Central memory CD8-positive, alpha-beta T cell (primary cell): ENCODE results near the gene DGCR2.
A peak's percentile ranks its signal among the peaks of the same experiment; 100 is the strongest.
"Not testable (repeated sequence)": the region's sequence is repeated elsewhere in the genome, so short reads cannot be mapped to it uniquely, and the experiment has no call there.

Experiments used
- ATAC-seq: fragments of 150-1000 bp; cut with Tn5 transposase; replicated peaks from 2 replicates; pipeline ENCODE4 v1.10.0; 2022; ENCODE audit warnings: mild to moderate bottlenecking, moderate FRiP score, moderate number of reproducible peaks; ENCODE audit not compliant: poor library complexity, severe bottlenecking; ENCODE audit errors: extremely low read depth
- DNase-seq, 2 donors: peaks; one replicate each; pipeline ENCODE4 v3.0.0; 2021; ENCODE audit warnings: low spot score in 2 of 2
- H3K27ac Mint-ChIP-seq: one replicate; pipeline ENCODE4 v1.8.0; 2022; ENCODE audit warnings: low read depth, mild to moderate bottlenecking, moderate library complexity, mixed read lengths
- H3K27me3 Mint-ChIP-seq: one replicate; pipeline ENCODE4 v1.8.0; 2022; ENCODE audit warnings: mixed read lengths
- H3K36me3 Mint-ChIP-seq: one replicate; pipeline ENCODE4 v1.8.0; 2022; ENCODE audit warnings: mild to moderate bottlenecking, moderate library complexity, mixed read lengths; ENCODE audit not compliant: insufficient read depth
- H3K4me1 Mint-ChIP-seq: one replicate; pipeline ENCODE4 v1.8.0; 2022; ENCODE audit warnings: mixed read lengths
- H3K4me3 Mint-ChIP-seq: one replicate; pipeline ENCODE4 v1.8.0; 2022; ENCODE audit warnings: mild to moderate bottlenecking, moderate library complexity, mixed read lengths
- H3K9me3 Mint-ChIP-seq: one replicate; pipeline ENCODE4 v1.8.0; 2022; ENCODE audit warnings: mixed read lengths

The DGCR2 gene

DNA sequence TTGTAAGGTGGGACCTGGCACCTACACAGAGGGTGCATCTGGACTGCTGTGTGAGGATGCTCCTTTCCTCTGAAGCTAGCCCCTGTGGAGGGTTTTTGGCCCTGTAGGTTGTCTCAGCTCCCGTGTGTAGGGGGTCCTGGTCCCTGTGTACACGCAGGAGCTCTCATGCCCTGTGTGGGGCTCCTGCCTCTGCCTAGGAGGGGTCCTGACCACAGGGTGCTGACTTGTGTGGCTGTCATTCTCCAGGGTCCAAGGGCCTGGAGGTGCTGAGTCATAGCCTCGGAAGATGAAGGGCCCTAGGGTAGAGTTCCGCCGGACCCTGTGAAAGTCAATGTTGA is 88.7 kb downstream of the DGCR2 start:
- not testable (repeated sequence) for H3K4me1 Mint-ChIP-seq, H3K4me3 Mint-ChIP-seq, DNase-seq, ATAC-seq, H3K27ac Mint-ChIP-seq, H3K36me3 Mint-ChIP-seq, H3K27me3 Mint-ChIP-seq, H3K9me3 Mint-ChIP-seq

DNA sequence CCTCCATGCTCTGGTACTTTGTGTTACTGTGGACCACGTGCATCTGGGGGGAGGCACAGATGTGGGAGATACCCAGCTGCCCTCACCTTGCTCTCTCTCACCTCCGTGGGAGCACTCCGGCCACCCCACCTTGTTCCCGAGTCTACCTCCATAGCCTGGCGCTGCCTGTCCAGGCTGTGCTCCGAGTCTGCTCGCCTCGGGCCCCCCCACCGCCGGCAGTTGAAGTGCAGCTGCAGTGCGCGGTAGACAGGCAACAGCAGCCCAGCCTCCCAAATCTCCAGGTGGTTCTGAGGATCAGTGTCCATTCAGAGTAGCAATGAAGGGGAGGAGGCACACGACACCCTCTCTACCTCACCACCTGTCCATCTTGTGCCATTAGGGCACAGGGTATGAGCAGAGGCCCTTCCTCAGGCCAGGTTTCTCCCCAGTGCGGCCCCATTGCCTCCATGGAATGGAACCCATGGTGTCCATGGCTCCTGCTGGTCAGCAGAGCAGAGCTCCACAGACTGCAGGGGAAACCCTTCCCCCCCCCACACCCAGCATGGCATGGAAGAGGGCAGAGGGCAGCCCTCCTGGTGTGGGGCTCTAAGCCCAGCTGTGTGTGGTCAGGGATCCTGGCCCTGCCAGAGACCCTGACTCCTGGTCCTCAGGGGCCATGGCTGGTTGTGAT is 89.2 kb downstream of the DGCR2 start:
- Mint-ChIP-seq H3K27ac (peak overlapping the region; percentile 82), H3K27me3 (peaks cover 11% of the 10 kb centered on the region)
- DNase-seq, H3K9me3 Mint-ChIP-seq, H3K4me3 Mint-ChIP-seq, H3K4me1 Mint-ChIP-seq, ATAC-seq, H3K36me3 Mint-ChIP-seq: not testable (repeated sequence)

DNA sequence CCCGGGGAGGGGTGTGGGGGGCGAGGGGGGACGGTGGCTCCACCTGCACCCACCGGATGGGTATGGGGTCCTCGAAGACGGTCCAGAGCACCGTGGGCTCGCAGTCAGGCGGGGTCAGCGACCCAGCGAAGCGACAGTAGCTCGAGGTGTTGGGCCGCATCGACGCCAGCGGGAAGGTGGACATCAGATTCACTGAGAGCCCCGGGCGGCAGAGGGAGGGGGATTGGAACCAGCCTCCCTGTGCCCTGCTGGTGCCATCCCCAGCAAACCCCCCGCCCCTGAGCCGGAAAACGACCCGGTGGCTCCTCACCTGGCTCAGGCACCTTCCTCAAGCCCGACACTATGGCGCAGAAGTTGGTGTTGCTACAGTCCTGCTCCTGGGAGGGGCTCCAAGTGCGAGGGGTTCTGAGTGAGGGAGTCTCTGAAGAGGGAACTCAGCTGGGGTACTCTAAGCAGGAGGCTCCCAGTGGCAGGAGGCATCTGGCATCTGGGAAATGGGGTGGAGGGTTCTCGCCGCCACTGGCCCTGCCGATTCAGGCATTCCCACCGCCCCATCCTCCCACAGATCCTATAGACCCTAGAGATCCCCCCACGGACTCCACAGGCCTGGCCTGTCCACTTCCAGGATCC is 89.9 kb downstream of the DGCR2 start:
- H3K36me3 Mint-ChIP-seq, ATAC-seq, H3K4me1 Mint-ChIP-seq, DNase-seq, H3K4me3 Mint-ChIP-seq, H3K9me3 Mint-ChIP-seq: not testable (repeated sequence)
- Mint-ChIP-seq H3K27me3 (peaks cover 18% of the 10 kb centered on the region), H3K27ac (peak overlapping the region; percentile 82)

DNA sequence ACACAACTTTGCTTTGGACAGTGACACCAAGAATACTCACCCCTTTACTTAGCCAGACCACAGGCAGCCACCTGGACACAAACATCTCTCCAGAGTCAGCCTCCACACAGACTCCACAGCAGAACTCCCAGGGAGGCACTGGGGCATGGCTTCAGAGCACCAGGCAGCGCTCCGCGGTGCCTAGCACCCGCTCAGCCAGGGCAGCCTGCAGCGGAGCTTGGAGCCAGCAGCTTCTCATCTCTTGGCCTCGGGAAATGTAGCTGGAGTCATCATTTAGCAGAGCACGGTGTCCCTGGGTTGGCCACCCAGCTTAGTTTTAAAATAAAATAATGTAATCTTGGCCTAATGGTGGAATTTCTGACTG is 91.3 kb downstream of the DGCR2 start:
- H3K4me1 Mint-ChIP-seq, H3K27ac Mint-ChIP-seq, H3K4me3 Mint-ChIP-seq, H3K36me3 Mint-ChIP-seq, ATAC-seq, H3K9me3 Mint-ChIP-seq: not testable (repeated sequence)
- peak in 1 of 2 donors; percentile 6 for DNase-seq
- peaks cover 26% of the 10 kb centered on the region for H3K27me3 Mint-ChIP-seq

DNA sequence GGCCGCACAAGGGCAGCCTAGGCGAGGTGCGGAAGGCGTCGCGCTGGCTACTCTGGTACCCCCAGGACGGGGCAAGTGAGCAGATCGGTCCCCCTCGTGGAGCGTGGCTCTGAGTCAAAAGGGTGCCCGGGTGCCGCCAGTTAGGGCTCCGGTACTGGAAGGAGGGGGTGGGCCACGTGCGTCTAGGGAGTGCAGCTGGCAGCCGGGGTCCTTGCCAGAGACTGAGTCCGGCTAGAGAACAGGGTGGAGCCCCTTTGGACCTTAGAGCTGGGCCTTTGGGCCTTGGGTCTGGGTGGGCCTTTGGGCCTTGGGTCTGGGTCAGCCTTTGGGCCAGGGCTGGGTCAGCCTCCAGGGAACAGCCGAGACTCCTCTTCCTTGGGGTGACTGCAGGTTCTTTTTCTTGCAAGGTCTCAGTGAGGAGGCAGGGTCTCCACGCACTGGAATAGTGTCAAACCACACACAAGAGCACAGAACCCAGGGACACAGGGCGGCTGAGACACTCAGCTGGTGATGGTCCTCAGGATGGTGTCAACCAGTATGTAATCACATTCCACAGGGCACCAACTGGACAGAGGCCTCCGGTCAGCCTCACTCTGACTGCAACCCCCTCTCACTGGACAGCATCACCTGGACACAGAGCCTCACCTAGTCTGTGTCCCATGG is 91.9 kb downstream of the DGCR2 start:
- ATAC-seq, result not testable (repeated sequence)

DNA sequence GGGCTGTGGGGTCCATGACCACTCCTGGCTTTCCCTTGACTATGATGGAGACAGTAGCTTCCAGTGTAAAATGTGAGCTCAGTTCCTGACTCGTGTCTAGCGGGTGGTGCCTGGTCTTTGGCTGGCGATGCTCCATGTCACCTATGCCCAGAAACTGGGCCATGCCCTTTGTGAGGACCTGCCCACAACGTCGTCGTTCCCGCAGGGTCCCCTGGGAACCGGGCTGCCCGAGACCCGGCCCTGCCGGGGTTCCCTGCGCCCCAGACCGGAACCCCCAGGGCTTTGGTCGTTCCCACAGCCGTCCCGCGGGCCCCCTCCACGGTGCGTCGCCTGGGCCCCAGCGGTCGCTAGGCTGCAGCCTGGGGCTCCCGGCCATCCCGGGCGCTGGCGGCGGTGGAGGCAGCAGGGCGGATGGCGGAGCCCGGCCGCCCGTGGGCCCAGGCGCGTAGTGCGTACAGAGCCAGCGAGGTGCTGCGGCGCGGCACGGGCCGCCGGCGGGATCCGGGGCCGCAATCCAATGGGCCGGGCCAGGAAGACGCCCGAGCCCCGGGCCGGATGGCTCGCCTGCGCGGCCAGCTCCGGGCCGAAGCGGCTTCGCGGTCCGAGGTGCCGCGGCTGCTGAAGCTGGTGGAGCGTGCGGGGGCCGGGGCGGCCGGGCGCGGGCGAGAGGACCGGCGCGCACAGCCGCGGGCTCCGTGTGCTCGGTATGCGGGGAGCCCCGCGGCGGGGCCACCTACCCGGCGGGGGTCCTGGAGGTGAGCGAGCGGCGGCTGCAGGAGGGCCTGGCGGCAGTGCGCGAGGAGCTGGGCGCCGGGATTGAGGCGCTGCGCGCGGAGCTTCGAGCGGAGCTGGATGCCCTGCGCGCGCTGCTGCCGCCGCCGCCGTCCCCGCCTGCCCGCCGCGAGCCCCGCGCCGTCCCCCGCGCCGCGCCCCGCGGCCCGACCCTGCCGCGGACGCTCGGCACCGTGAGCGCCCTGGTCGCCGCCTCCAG is 92.8 kb downstream of the DGCR2 start:
- ATAC-seq, H3K4me3 Mint-ChIP-seq, H3K4me1 Mint-ChIP-seq, DNase-seq, H3K27ac Mint-ChIP-seq, H3K9me3 Mint-ChIP-seq, H3K36me3 Mint-ChIP-seq: not testable (repeated sequence)
- peaks cover 26% of the 10 kb centered on the region for H3K27me3 Mint-ChIP-seq

More for the DNA sequence above, 91.9 kb downstream of the DGCR2 start:
- not testable (repeated sequence) for H3K36me3 Mint-ChIP-seq, H3K4me1 Mint-ChIP-seq, H3K4me3 Mint-ChIP-seq, H3K9me3 Mint-ChIP-seq, H3K27ac Mint-ChIP-seq
- H3K27me3 Mint-ChIP-seq, result peaks cover 26% of the 10 kb centered on the region
- DNase-seq, result peak in 1 of 2 donors; percentile 9

DNA sequence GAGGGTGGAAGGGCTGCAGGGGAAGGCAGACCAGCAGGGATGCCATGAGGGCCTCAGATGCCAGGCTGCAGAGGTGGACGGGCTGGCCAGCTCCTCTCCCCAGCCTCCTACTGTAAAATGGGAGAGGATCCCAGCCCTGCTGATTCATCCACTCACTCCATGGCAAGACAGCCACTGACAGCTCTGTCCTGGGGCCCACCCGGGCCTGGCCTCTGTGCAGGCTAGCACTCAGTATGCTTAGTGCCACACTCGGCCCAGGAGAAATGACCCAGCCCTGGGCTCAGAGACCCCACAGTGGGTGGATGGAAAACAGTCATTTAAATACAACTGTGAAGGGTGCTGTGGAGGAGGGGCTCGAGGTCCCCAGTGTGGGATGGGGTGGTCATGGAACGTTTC is 94.2 kb downstream of the DGCR2 start:
- H3K4me1 Mint-ChIP-seq, H3K4me3 Mint-ChIP-seq, H3K9me3 Mint-ChIP-seq, ATAC-seq, H3K36me3 Mint-ChIP-seq, DNase-seq, H3K27ac Mint-ChIP-seq: not testable (repeated sequence)
- peaks cover 26% of the 10 kb centered on the region for H3K27me3 Mint-ChIP-seq

DNA sequence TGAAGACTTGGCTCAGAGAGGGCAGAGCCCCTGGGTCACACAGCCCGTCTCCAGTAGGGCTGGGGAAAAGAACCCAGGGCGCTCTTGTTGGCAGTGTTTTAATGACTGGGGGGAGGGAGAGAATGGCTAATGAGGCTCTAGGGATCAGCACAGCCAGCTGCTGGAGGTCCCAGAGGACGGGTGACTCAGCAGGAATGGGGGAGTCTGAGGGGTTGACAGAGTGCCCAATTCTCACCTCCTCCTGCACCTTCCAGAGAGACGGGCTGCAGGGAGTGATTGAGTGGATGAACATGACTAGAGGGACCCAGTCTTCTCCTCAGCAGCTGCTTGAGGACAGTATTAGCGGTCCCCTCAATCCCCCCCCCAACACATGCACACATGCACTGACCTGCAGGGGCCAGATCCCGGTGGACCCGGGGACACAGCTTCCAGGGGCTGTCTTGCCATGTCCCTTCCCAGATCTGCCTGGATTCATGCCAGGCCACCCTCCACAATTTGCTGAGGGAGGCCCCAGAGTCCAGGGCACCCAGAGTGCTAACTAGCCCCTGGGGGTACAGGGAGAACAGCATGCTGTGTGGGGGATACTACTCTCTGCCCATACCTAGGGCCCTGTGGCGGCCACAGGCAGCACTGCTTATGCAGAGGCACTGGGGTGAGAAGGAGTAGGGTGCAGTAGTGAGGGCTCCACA is 94.7 kb downstream of the DGCR2 start:
- H3K27ac Mint-ChIP-seq, H3K9me3 Mint-ChIP-seq: not testable (repeated sequence)
- peaks cover 26% of the 10 kb centered on the region for H3K27me3 Mint-ChIP-seq

DNA sequence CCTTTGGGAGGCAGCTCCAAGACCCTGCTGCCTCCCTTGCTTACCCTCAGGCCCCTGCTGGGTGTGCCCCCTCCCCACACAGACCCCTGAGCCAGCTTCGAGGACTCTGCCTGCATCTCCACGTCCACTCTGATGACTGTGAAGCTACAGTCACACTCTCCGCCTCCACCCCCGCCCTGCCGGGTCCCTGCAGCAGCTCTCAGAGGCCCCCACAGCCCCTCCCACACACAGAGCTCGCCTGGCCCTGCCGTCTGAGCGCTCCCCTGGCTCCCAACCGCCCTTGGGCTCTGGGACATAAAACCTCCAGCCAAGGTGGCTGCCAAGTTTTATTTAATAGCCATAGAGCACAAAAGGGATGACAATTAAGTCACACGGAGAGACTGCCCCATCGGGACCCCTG is 96.1 kb downstream of the DGCR2 start:
- DNase-seq, H3K4me3 Mint-ChIP-seq, H3K27ac Mint-ChIP-seq, H3K36me3 Mint-ChIP-seq, H3K9me3 Mint-ChIP-seq, H3K4me1 Mint-ChIP-seq, ATAC-seq: not testable (repeated sequence)
- peaks cover 26% of the 10 kb centered on the region for H3K27me3 Mint-ChIP-seq

More for the DNA sequence above, 94.7 kb downstream of the DGCR2 start:
- H3K36me3 Mint-ChIP-seq, H3K4me3 Mint-ChIP-seq, ATAC-seq, DNase-seq, H3K4me1 Mint-ChIP-seq: not testable (repeated sequence)

DNA sequence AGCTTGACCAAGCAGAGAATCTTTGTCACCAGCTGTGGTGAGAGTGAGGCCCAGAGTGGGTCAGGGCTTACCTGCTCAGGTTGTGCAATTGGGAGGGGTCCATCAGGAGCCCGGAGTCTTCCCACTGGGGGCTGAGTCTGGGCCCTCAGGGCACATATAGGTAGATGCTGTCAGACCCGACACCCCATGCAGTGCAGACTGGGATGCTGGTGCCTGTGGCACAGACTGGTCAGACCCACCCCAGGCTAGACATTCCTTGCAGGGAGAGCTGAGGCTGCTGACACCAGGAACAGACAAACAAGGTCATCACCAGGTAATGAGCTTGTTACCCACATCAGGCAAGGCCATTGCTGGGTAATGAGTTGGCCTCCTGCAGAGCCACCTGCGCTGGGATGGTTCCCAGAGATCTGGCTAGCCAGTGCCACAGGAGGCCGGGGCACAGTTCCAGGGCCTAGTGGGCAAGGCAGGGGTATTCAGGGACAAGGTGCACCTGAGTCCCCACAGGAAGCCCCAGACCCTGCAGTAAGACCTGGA is 97.2 kb downstream of the DGCR2 start:
- not testable (repeated sequence) for DNase-seq, H3K36me3 Mint-ChIP-seq, H3K4me3 Mint-ChIP-seq, H3K4me1 Mint-ChIP-seq, H3K27ac Mint-ChIP-seq, ATAC-seq, H3K9me3 Mint-ChIP-seq
- H3K27me3 Mint-ChIP-seq, result peaks cover 35% of the 10 kb centered on the region

DNA sequence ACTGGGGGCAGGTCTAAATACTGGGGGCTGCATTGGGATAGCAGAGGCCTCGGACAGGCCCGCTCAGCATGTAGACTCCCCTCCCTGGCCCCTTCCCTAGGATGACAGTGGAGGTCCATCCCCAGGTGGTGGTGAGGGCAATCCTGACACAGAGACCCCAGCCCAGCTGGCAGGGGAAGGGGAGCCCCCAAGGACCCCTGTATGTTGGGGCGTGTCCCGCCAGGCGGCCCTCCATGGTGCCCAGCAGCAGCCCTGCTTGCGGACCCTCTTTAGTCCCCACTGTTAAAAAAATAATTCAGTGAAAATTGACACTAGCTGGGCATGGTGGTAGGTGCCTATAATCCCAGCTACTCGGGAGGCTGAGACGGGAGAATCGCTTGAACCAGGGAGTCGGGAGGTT is 98.3 kb downstream of the DGCR2 start:
- H3K4me3 Mint-ChIP-seq, ATAC-seq, H3K27ac Mint-ChIP-seq, DNase-seq, H3K36me3 Mint-ChIP-seq, H3K9me3 Mint-ChIP-seq, H3K4me1 Mint-ChIP-seq: not testable (repeated sequence)
- H3K27me3 Mint-ChIP-seq, result peaks cover 44% of the 10 kb centered on the region

DNA sequence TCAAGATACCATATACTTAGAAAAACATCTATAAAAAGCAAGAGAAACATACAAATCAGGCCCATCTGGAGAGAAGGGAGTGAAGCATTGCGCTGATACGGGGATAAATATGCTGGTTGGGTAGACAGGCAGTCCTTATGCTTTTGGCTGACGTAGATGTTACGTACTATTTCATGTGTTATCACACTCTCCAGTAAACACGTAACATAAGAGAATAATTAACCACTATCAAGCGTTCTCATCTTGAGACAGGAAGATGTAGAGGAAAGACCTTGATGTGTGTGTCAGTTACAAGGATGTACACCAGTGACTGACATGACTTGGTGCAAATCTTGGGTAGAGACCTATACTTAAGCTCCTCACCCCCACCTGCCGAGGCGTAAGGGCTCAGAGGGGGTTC is 99.5 kb downstream of the DGCR2 start:
- H3K4me1 Mint-ChIP-seq, result no peaks in the 10 kb centered on the region

More for the DNA sequence above, 99.5 kb downstream of the DGCR2 start:
- DNase-seq (no peak), ATAC-seq (peak; percentile 81)
- H3K36me3 Mint-ChIP-seq, result peaks cover 1% of the 10 kb centered on the region
- H3K9me3 Mint-ChIP-seq, result no peaks in the 10 kb centered on the region
- peaks cover 40% of the 10 kb centered on the region for H3K27me3 Mint-ChIP-seq
- H3K4me3 Mint-ChIP-seq, result no peak overlapping the region
- H3K27ac Mint-ChIP-seq, result no peak overlapping the region
